Adrenal gland (tissue), 5 donors: ENCODE data around the gene HS6ST2.

Experiments used
- POLR2A ChIP-seq, 2 donors: fragments of 450-650 bp; IDR thresholded peaks; one replicate each; pipeline ENCODE4 v1.6.1; 2017; ENCODE audit warnings: antibody characterized with exemption in 2 of 2, mild to moderate bottlenecking in 2 of 2, moderate library complexity in 1 of 2
- TF ChIP-seq, protein P1 (sequence below), 6 experiments: fragments of 450-650 bp in 4 of 6; fragments of 200-600 bp in 2 of 6; sonication (generic) in 1 of 6; IDR thresholded peaks; 1 replicate in 5 of 6; 2 replicates in 1 of 6; pipeline versions ENCODE4 v1.5.1 to v1.8.0; 2016 to 2021; ENCODE audit warnings: antibody characterized with exemption in 6 of 6, mild to moderate bottlenecking in 2 of 6, moderate library complexity in 1 of 6
- donor health status: DM: no; HTN: no; CAD: no.

DNA sequence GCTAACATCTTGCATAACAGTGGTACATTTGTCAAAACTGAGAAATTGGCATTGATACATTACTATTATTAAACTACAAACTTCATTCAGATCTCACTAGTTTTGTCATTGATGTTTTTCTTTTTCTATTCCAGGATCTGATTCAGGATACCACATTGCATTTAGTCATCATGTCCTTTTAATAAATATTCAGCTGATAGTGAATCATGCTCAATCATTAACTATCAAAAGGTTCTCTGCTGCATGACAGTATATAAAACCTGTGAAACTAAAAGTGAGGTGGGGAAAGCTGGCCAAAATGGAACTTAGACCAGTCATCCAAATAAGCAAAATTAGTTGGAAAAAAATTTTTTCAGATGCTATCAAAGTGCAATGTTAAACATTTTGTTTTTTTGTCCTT lies 28.1 kb upstream of the HS6ST2 start:
- TF ChIP-seq, protein P1, sequence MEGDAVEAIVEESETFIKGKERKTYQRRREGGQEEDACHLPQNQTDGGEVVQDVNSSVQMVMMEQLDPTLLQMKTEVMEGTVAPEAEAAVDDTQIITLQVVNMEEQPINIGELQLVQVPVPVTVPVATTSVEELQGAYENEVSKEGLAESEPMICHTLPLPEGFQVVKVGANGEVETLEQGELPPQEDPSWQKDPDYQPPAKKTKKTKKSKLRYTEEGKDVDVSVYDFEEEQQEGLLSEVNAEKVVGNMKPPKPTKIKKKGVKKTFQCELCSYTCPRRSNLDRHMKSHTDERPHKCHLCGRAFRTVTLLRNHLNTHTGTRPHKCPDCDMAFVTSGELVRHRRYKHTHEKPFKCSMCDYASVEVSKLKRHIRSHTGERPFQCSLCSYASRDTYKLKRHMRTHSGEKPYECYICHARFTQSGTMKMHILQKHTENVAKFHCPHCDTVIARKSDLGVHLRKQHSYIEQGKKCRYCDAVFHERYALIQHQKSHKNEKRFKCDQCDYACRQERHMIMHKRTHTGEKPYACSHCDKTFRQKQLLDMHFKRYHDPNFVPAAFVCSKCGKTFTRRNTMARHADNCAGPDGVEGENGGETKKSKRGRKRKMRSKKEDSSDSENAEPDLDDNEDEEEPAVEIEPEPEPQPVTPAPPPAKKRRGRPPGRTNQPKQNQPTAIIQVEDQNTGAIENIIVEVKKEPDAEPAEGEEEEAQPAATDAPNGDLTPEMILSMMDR (IDR thresholded peaks at IDR 0.05) = no peak
- no peak for TF ChIP-seq POLR2A (IDR thresholded peaks at IDR 0.05)
